Stomach (tissue), 4 donors: ENCODE measurements around the gene ZNF423.

ENCODE experiments used
- CTCF ChIP-seq, 7 experiments: fragments of 450-650 bp in 4 of 7; fragments of 200-600 bp in 3 of 7; sonication (generic) in 3 of 7; IDR thresholded peaks; one replicate each; pipeline ENCODE4 v1.5.1; 2016 to 2019; ENCODE audit warnings: antibody characterized with exemption in 7 of 7, control low read depth in 2 of 7, mild to moderate bottlenecking in 1 of 7
- POLR2A ChIP-seq, 4 donors: fragments of 450-650 bp; IDR thresholded peaks; one replicate each; pipeline ENCODE4 v1.6.1; 2016; ENCODE audit warnings: antibody characterized with exemption in 4 of 4, control low read depth in 2 of 4, mild to moderate bottlenecking in 1 of 4, moderate library complexity in 1 of 4
- POLR2AphosphoS5 ChIP-seq, 3 donors: sonication (generic); formaldehyde crosslinking; IDR thresholded peaks; one replicate each; pipeline ENCODE4 v1.6.1; 2016; ENCODE audit warnings: antibody characterized with exemption in 3 of 3

GRCh38 chr16:49558451-49558850 is 297.5 kb downstream of the ZNF423 start:
- TF ChIP-seq CTCF (IDR thresholded peaks at IDR 0.05) = no peak
- no peak for TF ChIP-seq POLR2AphosphoS5 (IDR thresholded peaks at IDR 0.05)
- no peak for TF ChIP-seq POLR2A (IDR thresholded peaks at IDR 0.05)
